Stimulated activated CD4-positive, alpha-beta T cell treated with anti-CD3 and anti-CD28 coated beads, TNF-alpha, amount 100 ng/mL, for 24 hours (primary cell): ENCODE measurements around the gene NUDT4B.
"Not testable (repeated sequence)": the region's sequence is repeated elsewhere in the genome, so short reads cannot be mapped to it uniquely, and the experiment has no call there.

Experiments
- DNase-seq, 3 experiments: peaks; one replicate each; pipeline ENCODE4 v3.0.0-alpha.2; 2020; ENCODE audit warnings: low read depth in 3 of 3

NUDT4B gene

GRCh38 chr1:148735538-148735937, 13.0 kb upstream of the NUDT4B start:
- DNase-seq = not testable (repeated sequence)

GRCh38 chr1:148738667-148739066, 9.9 kb upstream of the NUDT4B start:
- DNase-seq = not testable (repeated sequence)

- not testable (repeated sequence) for DNase-seq
Measured at GRCh38 chr1:148743200-148743599, 5.4 kb upstream of the NUDT4B start.

DNA sequence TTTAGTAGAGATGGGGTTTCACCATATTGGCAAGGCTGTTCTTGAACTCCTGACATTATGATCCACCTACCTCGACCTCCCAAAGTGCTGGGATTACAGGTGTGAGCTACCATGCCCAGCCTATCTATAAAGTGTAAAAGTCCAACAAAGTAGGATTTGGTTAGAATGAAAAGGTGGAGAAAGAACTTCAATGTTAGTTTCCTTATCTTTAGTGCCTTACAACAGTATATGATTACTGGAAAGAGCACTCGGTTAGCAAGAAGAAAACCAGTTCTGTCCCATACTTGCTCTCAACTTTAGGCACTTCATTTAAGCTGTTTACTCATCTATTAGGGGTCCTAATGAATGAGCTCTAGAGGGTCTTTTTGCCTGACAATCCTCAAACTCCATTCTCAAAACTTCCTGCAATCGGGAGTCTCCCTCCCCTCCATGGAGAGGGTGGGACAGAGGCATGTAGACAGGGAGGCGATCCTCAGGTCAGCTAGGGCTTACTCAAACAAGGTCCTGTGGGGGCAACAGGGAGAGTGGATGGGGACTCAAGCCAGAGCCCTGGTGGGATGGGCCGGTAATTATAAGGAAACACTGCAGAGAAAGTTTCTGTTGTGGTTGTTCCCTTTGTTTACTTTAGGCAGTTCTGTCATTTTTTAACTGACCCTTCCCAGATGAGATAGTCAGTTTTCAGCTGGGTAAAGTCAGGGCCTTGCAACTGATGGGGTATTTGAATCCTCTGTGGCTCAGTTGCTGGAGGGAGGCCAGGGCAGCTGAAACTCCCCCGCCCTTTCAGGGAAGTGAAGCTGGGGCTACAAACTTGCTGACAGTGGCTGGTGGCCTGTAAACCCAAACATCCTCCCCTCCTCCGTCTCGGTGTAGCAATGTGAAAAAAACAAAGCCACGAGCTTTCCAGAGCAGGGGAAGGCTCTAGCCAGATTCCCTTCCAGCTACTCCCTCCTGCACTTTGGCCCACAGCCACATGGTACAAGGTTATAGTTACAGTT, 4.6 kb upstream of the NUDT4B start:
- DNase-seq = not testable (repeated sequence)

DNA sequence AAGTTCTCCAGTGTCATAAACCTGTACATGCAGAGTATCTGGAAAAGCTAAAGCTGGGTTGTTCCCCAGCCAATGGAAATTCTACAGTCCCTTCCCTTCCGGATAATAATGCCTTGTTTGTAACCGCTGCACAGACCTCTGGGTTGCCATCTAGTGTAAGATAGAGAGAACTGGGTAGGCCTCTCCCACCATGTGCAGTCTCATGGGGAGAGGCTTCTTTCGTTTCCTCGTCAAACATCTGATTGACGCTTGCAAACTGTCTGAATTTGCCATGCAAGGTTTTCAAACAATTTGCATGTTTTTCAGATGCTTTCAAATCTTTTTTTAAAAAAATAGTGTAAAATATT, 734 bp downstream of the NUDT4B start:
- DNase-seq = not testable (repeated sequence)

DNA sequence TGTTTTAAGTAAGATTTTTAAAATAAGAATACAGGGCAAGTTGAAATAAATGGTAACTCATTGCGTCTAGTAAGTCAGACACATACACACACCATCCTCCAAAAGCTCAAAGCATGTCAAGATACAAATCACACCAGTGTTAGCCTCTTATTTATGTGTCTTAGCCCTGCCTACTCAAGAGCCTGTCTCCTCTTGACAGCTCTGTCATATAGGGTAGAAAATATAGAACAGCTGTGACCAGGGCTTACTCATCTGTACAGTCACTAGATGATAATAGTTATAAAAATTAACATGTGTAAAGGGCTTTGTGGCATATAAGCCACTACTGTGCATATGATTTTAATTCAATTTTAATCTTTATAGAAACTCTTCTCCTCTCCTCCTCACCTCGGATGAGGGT, 7.7 kb downstream of the NUDT4B start:
- not testable (repeated sequence) for DNase-seq

- DNase-seq = not testable (repeated sequence)
Measured at GRCh38 chr1:148757446-148757845, 8.9 kb downstream of the NUDT4B start.

DNA sequence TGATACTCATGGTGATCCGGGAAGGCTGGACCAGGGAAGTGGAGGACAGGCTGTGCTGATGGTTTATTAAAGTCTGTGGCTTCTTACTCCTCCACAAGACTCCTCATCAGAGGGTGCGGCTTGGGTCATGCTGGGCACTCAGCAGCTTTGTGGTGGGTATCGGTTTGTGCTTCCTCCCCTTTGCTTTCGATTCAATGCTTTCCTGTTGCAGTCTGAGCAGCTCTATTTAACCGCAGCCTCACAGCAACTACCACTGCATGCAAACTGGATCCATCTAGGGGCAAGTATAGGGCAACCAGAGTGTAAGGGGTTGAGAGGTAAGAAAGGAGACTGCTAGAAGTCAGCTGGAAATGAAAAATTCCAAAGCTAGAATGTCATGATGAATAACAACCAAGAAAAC, 9.8 kb downstream of the NUDT4B start:
- not testable (repeated sequence) for DNase-seq

DNA sequence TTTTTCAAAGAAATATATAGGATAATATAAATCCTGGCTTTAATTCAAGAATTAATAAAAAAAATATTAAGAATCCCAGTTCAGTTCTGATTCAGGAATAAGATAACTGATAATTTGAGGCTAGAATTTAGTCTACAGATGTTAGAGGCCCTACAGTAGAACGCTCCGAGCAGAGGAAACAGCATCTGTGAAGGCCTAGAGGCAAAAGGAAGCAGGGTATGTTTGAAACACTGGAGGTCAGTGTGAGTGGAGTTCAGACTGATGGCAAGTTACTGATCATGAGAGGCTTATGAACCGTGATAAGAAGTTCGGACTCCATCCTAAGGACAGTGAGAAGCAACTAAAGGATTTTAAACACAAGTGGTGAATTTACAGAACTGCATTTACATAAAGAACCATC, 10.4 kb downstream of the NUDT4B start:
- DNase-seq = not testable (repeated sequence)

DNA sequence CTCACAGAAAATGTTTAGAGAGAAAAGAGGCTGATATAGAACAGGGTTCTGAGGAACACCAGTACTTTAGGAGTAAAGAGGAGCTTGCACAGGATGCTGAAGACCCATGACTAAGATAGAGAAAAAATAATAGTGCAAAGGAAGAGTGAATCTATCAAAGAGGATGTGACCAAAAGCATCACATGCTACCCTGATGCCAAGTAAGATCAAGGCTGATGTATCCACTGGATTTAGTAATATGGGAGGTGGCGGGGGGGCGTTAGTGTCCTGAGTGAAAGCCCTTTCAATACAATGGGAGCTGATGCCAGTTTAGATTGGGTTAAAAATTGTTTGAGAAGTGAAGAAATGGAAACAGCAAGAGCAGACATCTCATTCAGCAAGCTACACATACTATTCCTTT, 11.2 kb downstream of the NUDT4B start:
- not testable (repeated sequence) for DNase-seq

- not testable (repeated sequence) for DNase-seq
Measured at GRCh38 chr1:148760206-148760605, 11.6 kb downstream of the NUDT4B start.

GRCh38 chr1:148761360-148761759, 12.8 kb downstream of the NUDT4B start:
- not testable (repeated sequence) for DNase-seq

GRCh38 chr1:148765238-148766019, 16.9 kb downstream of the NUDT4B start:
- not testable (repeated sequence) for DNase-seq

- not testable (repeated sequence) for DNase-seq
Measured at GRCh38 chr1:148768541-148768940, 20.0 kb downstream of the NUDT4B start.

DNA sequence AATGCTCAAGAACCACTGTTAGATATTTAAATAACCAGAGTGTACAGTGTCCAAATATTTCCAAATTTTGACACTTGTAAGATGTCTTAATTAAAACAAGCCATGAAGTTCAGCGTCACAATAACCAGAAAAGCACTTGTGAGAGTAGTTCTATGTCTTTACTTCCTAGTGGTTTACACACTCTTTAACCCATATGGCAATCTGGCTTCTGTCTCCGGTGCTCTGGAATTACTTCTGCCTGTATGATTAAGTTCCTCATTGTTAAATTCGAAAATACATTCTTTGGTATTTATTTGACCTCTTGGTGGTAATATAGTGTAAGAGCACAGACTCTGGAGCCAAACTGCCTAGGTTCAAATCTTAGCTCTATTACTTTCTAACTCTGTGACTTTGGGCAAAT, 20.9 kb downstream of the NUDT4B start:
- not testable (repeated sequence) for DNase-seq

GRCh38 chr1:148773690-148774089, 25.1 kb downstream of the NUDT4B start:
- DNase-seq = not testable (repeated sequence)

GRCh38 chr1:148774102-148774501, 25.5 kb downstream of the NUDT4B start:
- DNase-seq = not testable (repeated sequence)

DNA sequence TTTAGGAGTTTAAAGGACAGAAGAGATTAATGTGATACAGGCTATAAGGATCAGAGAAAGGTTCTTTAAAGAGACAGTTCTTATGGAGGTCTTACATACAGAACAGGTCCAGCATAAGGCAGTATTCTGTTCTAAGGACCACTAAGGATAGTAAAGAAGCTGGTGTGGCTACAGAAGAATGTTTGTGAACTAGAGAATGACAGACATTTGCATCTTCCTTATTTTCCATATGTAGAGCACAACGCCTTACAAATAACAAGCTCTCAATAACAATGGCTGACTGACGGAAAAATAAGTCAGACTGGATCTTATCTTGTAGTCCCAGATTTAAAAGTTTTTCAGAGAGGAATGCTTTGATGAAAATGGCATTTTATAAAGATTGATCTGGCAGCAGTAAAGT, 26.7 kb downstream of the NUDT4B start:
- not testable (repeated sequence) for DNase-seq

GRCh38 chr1:148777649-148778048, 29.1 kb downstream of the NUDT4B start:
- not testable (repeated sequence) for DNase-seq

GRCh38 chr1:148780404-148780803, 31.8 kb downstream of the NUDT4B start:
- not testable (repeated sequence) for DNase-seq

DNA sequence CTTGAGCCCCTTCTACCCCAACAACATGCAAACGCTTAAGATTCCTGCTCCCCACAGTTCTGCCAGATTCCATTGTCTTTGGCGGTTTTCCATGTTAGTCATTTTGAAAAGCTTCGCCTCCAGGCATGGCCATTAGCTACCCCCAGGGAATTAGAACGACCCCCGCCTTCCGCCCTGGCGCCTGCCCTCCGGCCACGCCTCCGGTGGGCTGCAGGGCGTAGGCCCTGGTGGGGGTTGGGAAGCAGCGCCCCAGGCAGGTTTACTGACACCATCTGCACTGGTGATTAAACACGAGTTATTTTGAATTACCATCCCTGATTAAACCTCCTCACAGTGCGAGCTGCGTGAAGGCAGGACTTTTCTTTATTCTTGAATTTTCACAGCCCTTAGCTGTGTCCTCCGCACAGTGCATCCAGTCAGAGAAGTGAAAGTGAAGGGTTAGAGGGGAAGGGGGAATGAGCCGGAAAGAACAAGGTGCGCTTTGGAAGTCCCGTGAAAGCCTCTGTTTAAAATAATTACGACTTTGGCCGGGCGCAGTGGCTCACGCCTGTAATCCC, 43.0 kb downstream of the NUDT4B start:
- DNase-seq = not testable (repeated sequence)

- not testable (repeated sequence) for DNase-seq
Measured at GRCh38 chr1:148793762-148794332, 45.3 kb downstream of the NUDT4B start.
